HCT116 (cell line): ENCODE measurements around the gene CBFB.

Experiments
- CEBPB ChIP-seq: IDR thresholded peaks from 2 replicates; pipeline ENCODE4 v1.6.1; 2012; ENCODE audit warnings: low read depth
- CTCF ChIP-seq, 3 experiments: fragments of 200-600 bp in 1 of 3; sonication (generic) in 1 of 3; IDR thresholded peaks in 2 of 3; conservative IDR thresholded peaks in 1 of 3; 2 replicates each; pipeline ENCODE4 v1.5.1; 2012 to 2017; ENCODE audit warnings: low read depth in 2 of 3, low read length in 2 of 3, antibody characterized with exemption in 1 of 3, borderline replicate concordance in 1 of 3, control low read depth in 1 of 3, mild to moderate bottlenecking in 1 of 3, mixed read lengths in 1 of 3, mixed run types in 1 of 3, moderate library complexity in 1 of 3; ENCODE audit not compliant: insufficient read depth in 1 of 3
- EZH2 ChIP-seq: fragments of 200-600 bp; sonication (generic); IDR thresholded peaks from 2 replicates; pipeline ENCODE4 v1.6.1; 2017; ENCODE audit warnings: antibody characterized with exemption, mixed run types
- JUND ChIP-seq: IDR thresholded peaks from 2 replicates; pipeline ENCODE4 v1.6.1; 2012
- POLR2A ChIP-seq: IDR thresholded peaks from 2 replicates; pipeline ENCODE4 v1.7.0; 2011; ENCODE audit warnings: borderline replicate concordance; ENCODE audit not compliant: insufficient read depth, insufficient read length; ENCODE audit errors: extremely low read depth
- POLR2AphosphoS5 ChIP-seq: IDR thresholded peaks from 2 replicates; pipeline ENCODE4 v1.6.1; 2011; ENCODE audit warnings: mild to moderate bottlenecking, low read depth, low read length, moderate library complexity
- RAD21 ChIP-seq: IDR thresholded peaks from 2 replicates; pipeline ENCODE4 v1.6.1; 2012; ENCODE audit warnings: low read depth, mild to moderate bottlenecking
- REST ChIP-seq: IDR thresholded peaks from 2 replicates; pipeline ENCODE4 v1.6.1; 2012; ENCODE audit warnings: low read depth
- TCF7L2 ChIP-seq: IDR thresholded peaks from 2 replicates; pipeline ENCODE4 v1.7.0; 2011; ENCODE audit warnings: borderline replicate concordance, inconsistent platforms; ENCODE audit not compliant: insufficient read depth, insufficient read length; ENCODE audit errors: extremely low read depth
- YY1 ChIP-seq: IDR thresholded peaks from 2 replicates; pipeline ENCODE4 v1.6.1; 2011; ENCODE audit warnings: low read length, low read depth, moderate library complexity, mild to moderate bottlenecking; ENCODE audit not compliant: insufficient replicate concordance; ENCODE audit errors: extremely low read depth
- ZFX ChIP-seq: fragments of 450-650 bp; IDR thresholded peaks from 2 replicates; pipeline ENCODE4 v1.6.1; 2017
- ZNF274 ChIP-seq: fragments of 200-500 bp; sonication (Bioruptor generic); IDR thresholded peaks from 2 replicates; pipeline ENCODE4 v1.6.1; 2014; ENCODE audit warnings: mild to moderate bottlenecking, low read depth, low read length, inconsistent platforms
- TF ChIP-seq, protein P1 (sequence below): IDR thresholded peaks from 2 replicates; pipeline ENCODE4 v1.6.1; 2012
- TF ChIP-seq, protein P2 (sequence below): IDR thresholded peaks from 2 replicates; pipeline ENCODE4 v1.6.1; 2012

DNA sequence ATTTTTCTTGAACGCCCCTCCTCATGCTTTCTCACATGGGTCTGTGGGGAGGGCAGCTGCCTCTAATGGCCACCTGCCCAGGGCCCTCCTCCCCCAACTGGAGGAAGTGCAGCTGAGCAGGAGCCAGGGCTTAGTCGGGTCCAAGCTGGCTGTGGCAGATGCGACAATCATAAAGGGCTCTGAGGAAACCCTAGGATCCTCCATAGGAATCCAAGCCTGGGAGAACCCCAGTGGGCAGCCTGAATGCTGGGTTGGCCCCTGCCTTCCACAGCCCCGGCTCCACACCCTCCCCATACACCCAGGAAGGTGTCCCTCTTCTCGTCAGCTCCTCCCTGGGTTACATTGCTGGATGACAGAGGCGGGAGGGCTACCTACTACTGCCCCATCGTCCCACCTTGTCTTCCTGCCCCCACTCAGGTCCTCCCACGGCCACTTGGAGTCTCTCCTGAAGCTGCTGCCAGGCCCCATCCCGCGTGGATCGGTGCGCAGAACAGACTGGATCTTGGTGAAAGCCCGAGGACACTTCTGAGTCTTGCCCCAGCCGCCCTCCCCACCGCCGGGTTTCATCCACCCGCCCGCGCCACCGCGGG is 15.6 kb upstream of the CBFB start:
- TF ChIP-seq POLR2AphosphoS5: no peak
- TF ChIP-seq, protein P1, sequence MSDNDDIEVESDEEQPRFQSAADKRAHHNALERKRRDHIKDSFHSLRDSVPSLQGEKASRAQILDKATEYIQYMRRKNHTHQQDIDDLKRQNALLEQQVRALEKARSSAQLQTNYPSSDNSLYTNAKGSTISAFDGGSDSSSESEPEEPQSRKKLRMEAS: no peak
- TF ChIP-seq EZH2: no peak
- no peak for TF ChIP-seq POLR2A
- no peak for TF ChIP-seq JUND
- TF ChIP-seq CTCF (IDR thresholded peaks at IDR 0.05 in 2 of 3, conservative IDR thresholded peaks at IDR 0.05 in 1 of 3; ENCODE audit: borderline replicate concordance in 1 of 3, insufficient read depth in 1 of 3, low read depth in 2 of 3, low read length in 2 of 3): no peak
- TF ChIP-seq YY1: no peak
- no peak for TF ChIP-seq TCF7L2
- TF ChIP-seq CEBPB: no peak
- TF ChIP-seq REST: no peak
- no peak for TF ChIP-seq RAD21
- TF ChIP-seq ZNF274: no peak
- TF ChIP-seq, protein P2, sequence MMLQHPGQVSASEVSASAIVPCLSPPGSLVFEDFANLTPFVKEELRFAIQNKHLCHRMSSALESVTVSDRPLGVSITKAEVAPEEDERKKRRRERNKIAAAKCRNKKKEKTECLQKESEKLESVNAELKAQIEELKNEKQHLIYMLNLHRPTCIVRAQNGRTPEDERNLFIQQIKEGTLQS: no peak
- TF ChIP-seq ZFX: no peak
